Glutamatergic neuron (in vitro differentiated cells): Measurements from ENCODE around the gene R3HDM2. TPM values are rescaled to one million over a fixed set of nuclear protein-coding genes. Genes with fewer than 3 reads are reported as not detected.
"Not testable (repeated sequence)": the region's sequence is repeated elsewhere in the genome, so short reads cannot be mapped to it uniquely, and the experiment has no call there.

ENCODE experiments used
- DNase-seq: peaks from one replicate; pipeline ENCODE4 v3.0.0; 2022
- H3K27ac Mint-ChIP-seq: one replicate; pipeline ENCODE4 v1.8.0; 2020; ENCODE audit warnings: mild to moderate bottlenecking, mixed read lengths, inconsistent platforms; ENCODE audit not compliant: unreplicated experiment
- H3K27me3 Mint-ChIP-seq: one replicate; pipeline ENCODE4 v1.8.0; 2020; ENCODE audit warnings: mild to moderate bottlenecking, moderate library complexity, mixed read lengths, inconsistent platforms; ENCODE audit not compliant: unreplicated experiment
- H3K36me3 Mint-ChIP-seq: one replicate; pipeline ENCODE4 v1.8.0; 2020; ENCODE audit warnings: mild to moderate bottlenecking, mixed read lengths, inconsistent platforms; ENCODE audit not compliant: unreplicated experiment
- H3K4me1 Mint-ChIP-seq: one replicate; pipeline ENCODE4 v1.8.0; 2020; ENCODE audit warnings: mild to moderate bottlenecking, low read depth, mixed read lengths, inconsistent platforms; ENCODE audit not compliant: unreplicated experiment
- H3K4me3 Mint-ChIP-seq: one replicate; pipeline ENCODE4 v1.8.0; 2020; ENCODE audit warnings: mild to moderate bottlenecking, mixed read lengths, inconsistent platforms; ENCODE audit not compliant: unreplicated experiment
- H3K9me3 Mint-ChIP-seq: one replicate; pipeline ENCODE4 v1.8.0; 2020; ENCODE audit warnings: mild to moderate bottlenecking, moderate library complexity, mixed read lengths, inconsistent platforms; ENCODE audit not compliant: unreplicated experiment
- CTCF ChIP-seq: fragments of 200-600 bp; sonication (generic); IDR thresholded peaks from one replicate; pipeline ENCODE4 v1.5.0; 2021; ENCODE audit not compliant: partially characterized antibody, unreplicated experiment
- total RNA-seq: library from RNA; stranded (reverse); fragmentation: NEBNext Ultra II Directional; extraction: Animal tissue kit (Norgen Biotek cat#: 25700); gene quantifications from one replicate; pipeline ENCODE4 v1.2.1, GENCODE V29; 2021; ENCODE audit not compliant: unreplicated experiment

R3HDM2 gene
- total RNA-seq, 1 donor from 2014 or later: 106 TPM

- Mint-ChIP-seq H3K9me3 (peaks cover 2% of the 10 kb centered on the region), H3K27ac (no peak overlapping the region), H3K4me3 (no peak overlapping the region), H3K36me3 (no peaks in the 10 kb centered on the region), H3K27me3 (no peaks in the 10 kb centered on the region), H3K4me1 (peaks cover 1% of the 10 kb centered on the region)
- DNase-seq: no peak
- TF ChIP-seq CTCF: no peak
Measured at GRCh38 chr12:57367121-57367520, 63.7 kb downstream of the R3HDM2 start.

- no peak for TF ChIP-seq CTCF
- Mint-ChIP-seq H3K36me3 (no peaks in the 10 kb centered on the region), H3K4me1 (no peaks in the 10 kb centered on the region), H3K9me3 (peaks cover 2% of the 10 kb centered on the region), H3K27ac (no peak overlapping the region), H3K27me3 (no peaks in the 10 kb centered on the region), H3K4me3 (no peak overlapping the region)
- DNase-seq: no peak
Measured at GRCh38 chr12:57366315-57366714, 64.5 kb downstream of the R3HDM2 start.

GRCh38 chr12:57364156-57364555, 66.7 kb downstream of the R3HDM2 start:
- not testable (repeated sequence) for H3K4me1 Mint-ChIP-seq, DNase-seq, H3K27ac Mint-ChIP-seq, H3K27me3 Mint-ChIP-seq, H3K36me3 Mint-ChIP-seq, H3K4me3 Mint-ChIP-seq, H3K9me3 Mint-ChIP-seq

- Mint-ChIP-seq H3K36me3 (no peaks in the 10 kb centered on the region), H3K9me3 (peaks cover 2% of the 10 kb centered on the region), H3K27ac (no peak overlapping the region), H3K4me1 (no peaks in the 10 kb centered on the region), H3K4me3 (no peak overlapping the region), H3K27me3 (peaks cover 2% of the 10 kb centered on the region)
- TF ChIP-seq CTCF: no peak
- DNase-seq: no peak
Measured at GRCh38 chr12:57360468-57360867, 70.4 kb downstream of the R3HDM2 start.

- peaks cover 2% of the 10 kb centered on the region for H3K27me3 Mint-ChIP-seq
- H3K4me3 Mint-ChIP-seq: no peak overlapping the region
- DNase-seq: no peak
- H3K9me3 Mint-ChIP-seq: peaks cover 2% of the 10 kb centered on the region
- H3K27ac Mint-ChIP-seq: no peak overlapping the region
- H3K36me3 Mint-ChIP-seq: no peaks in the 10 kb centered on the region
- no peak for TF ChIP-seq CTCF
- H3K4me1 Mint-ChIP-seq: no peaks in the 10 kb centered on the region
Measured at GRCh38 chr12:57358646-57359045, 72.2 kb downstream of the R3HDM2 start.

- H3K9me3 Mint-ChIP-seq: peaks cover 2% of the 10 kb centered on the region
- peaks cover 4% of the 10 kb centered on the region for H3K27me3 Mint-ChIP-seq
- no peak overlapping the region for H3K4me3 Mint-ChIP-seq
- no peaks in the 10 kb centered on the region for H3K4me1 Mint-ChIP-seq
- no peak for DNase-seq
- H3K27ac Mint-ChIP-seq: no peak overlapping the region
- no peak for TF ChIP-seq CTCF
- H3K36me3 Mint-ChIP-seq: no peaks in the 10 kb centered on the region
Measured at GRCh38 chr12:57355734-57356133, 75.1 kb downstream of the R3HDM2 start.
